ENCODE results near the gene NUBPL.

DNA sequence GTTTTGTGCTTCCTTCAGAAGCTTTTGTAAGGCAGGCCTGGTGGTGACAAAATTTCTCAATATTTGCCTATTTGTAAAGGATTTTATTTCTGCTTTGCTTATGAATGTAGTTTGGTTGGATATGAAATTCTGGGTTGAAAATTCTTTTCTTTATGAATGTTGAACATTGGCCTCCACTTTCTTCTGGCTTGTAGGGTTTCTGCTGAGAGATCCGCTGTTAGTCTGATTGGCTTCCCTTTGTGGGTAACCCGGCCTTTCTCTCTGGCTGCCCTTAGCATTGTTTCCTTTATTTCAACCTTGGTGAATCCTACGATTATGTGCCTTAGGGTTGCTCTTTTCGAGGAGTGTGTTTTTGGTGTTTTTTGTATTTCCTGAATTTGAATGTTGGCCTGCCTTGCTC, 58.2 kb downstream of the NUBPL start:
- TF ChIP-seq GATA3 (IDR thresholded peaks at IDR 0.05; ENCODE audit: low read depth, low read length), result no peak
- no peak for TF ChIP-seq GATA2 (IDR thresholded peaks at IDR 0.05; ENCODE audit: low read depth, low read length)

Data from SH-SY5Y (cell line).